Lower leg skin (tissue), 3 donors: ENCODE results near the gene LHB.

Source experiments
- POLR2A ChIP-seq, 2 donors: fragments of 450-650 bp; IDR thresholded peaks; one replicate each; pipeline ENCODE4 v1.6.1; 2016 to 2017; ENCODE audit warnings: antibody characterized with exemption in 2 of 2, mild to moderate bottlenecking in 1 of 2, moderate library complexity in 1 of 2
- TF ChIP-seq, protein P1 (sequence below), 3 donors: fragments of 450-650 bp; IDR thresholded peaks; one replicate each; pipeline ENCODE4 v1.5.1; 2016; ENCODE audit warnings: antibody characterized with exemption in 3 of 3, mild to moderate bottlenecking in 3 of 3, moderate library complexity in 2 of 3

DNA sequence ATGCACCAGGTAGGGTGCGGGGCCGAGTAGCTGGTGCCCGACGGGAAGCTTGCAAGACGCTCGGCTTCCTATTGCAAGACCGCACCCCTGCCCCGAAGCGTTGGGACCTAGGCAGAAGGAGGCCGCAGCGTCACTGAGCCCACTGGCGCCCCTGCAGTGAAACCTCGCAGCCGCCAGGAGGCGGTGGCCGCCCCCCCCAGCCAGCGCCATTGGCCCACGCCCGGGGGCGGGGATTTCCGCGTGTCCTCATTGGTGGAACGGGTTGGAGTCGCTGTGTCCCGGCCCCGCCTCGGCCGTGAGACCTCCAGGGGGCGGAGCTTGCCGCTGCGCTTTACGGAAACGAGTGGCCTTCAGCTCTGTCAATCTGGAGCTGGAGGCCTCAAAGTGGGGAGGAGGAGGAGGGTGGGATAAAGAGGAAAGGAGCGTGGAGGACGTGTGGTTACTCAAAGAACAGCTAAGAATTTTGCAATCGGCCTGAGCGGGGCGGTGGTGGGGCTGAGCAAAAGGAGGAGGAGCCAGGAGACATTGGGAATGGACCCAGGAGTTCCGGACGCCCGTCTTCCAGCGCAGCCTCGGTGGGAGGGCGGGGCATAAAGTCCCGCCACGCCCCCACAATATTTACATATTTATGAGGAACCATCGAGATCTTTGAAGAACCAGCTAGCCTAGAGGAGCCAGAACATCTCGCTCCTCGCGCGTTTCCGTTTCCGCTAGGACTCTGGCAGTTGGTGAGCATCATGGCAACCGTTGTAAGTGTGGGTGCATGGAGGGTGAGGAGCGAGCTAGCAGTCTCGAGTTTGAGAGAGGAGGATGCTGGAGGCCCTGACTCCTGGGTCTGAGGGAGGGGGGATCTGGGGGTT is 23.5 kb downstream of the LHB start, which contains the start of the genes GYS1 and RUVBL2:
- TF ChIP-seq, protein P1, sequence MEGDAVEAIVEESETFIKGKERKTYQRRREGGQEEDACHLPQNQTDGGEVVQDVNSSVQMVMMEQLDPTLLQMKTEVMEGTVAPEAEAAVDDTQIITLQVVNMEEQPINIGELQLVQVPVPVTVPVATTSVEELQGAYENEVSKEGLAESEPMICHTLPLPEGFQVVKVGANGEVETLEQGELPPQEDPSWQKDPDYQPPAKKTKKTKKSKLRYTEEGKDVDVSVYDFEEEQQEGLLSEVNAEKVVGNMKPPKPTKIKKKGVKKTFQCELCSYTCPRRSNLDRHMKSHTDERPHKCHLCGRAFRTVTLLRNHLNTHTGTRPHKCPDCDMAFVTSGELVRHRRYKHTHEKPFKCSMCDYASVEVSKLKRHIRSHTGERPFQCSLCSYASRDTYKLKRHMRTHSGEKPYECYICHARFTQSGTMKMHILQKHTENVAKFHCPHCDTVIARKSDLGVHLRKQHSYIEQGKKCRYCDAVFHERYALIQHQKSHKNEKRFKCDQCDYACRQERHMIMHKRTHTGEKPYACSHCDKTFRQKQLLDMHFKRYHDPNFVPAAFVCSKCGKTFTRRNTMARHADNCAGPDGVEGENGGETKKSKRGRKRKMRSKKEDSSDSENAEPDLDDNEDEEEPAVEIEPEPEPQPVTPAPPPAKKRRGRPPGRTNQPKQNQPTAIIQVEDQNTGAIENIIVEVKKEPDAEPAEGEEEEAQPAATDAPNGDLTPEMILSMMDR (IDR thresholded peaks at IDR 0.05), result peak in 2 of 3 donors; percentile 29 to 99
- peak in 1 of 2 donors; percentile 29 for TF ChIP-seq POLR2A (IDR thresholded peaks at IDR 0.05)
